Adipocyte (in vitro differentiated cells): Measurements from ENCODE around the gene FGFR2.

Experiments used
- DNase-seq: peaks from one replicate; pipeline ENCODE4 v3.0.0-alpha.2; 2015; ENCODE audit warnings: low read depth
- H3K27me3 ChIP-seq: replicated peaks from 2 replicates; pipeline ENCODE4 v1.7.0; 2013; ENCODE audit warnings: mild to moderate bottlenecking, low read length, moderate library complexity; ENCODE audit not compliant: control insufficient read depth, insufficient read depth
- H3K36me3 ChIP-seq: 2 replicates; pipeline ENCODE4 v1.7.0; 2013; ENCODE audit warnings: low read length, mild to moderate bottlenecking, moderate library complexity; ENCODE audit not compliant: control insufficient read depth, insufficient read depth, severe bottlenecking
- H3K4me1 ChIP-seq: 2 replicates; pipeline ENCODE4 v1.7.0; 2013; ENCODE audit warnings: mild to moderate bottlenecking, low read length, moderate library complexity; ENCODE audit not compliant: control insufficient read depth, insufficient read depth
- H3K4me3 ChIP-seq: 2 replicates; pipeline ENCODE4 v1.7.0; 2013; ENCODE audit warnings: mild to moderate bottlenecking, low read length, moderate library complexity
- H3K9ac ChIP-seq: 2 replicates; pipeline ENCODE4 v1.7.0; 2013; ENCODE audit warnings: mild to moderate bottlenecking, low read length, moderate library complexity
- H3K9me3 ChIP-seq: 2 replicates; pipeline ENCODE4 v1.7.0; 2013; ENCODE audit warnings: mild to moderate bottlenecking, low read length, moderate library complexity; ENCODE audit not compliant: control insufficient read depth

FGFR2 gene

GRCh38 chr10:121469797-121470606 lies 128.2 kb downstream of the FGFR2 start:
- no peak for DNase-seq
- Histone ChIP-seq H3K9ac (no peak overlapping the region), H3K4me1 (no peaks in the 10 kb centered on the region), H3K27me3 (peaks cover 5% of the 10 kb centered on the region), H3K9me3 (peaks cover under 1% of the 10 kb centered on the region), H3K4me3 (no peak overlapping the region), H3K36me3 (no peaks in the 10 kb centered on the region)

GRCh38 chr10:121468726-121469125 lies 129.5 kb downstream of the FGFR2 start:
- Histone ChIP-seq H3K4me1 (no peaks in the 10 kb centered on the region), H3K9ac (no peak overlapping the region), H3K4me3 (no peak overlapping the region), H3K36me3 (no peaks in the 10 kb centered on the region), H3K27me3 (peaks cover 10% of the 10 kb centered on the region), H3K9me3 (no peaks in the 10 kb centered on the region)
- DNase-seq = no peak

GRCh38 chr10:121466424-121466823 lies 131.8 kb downstream of the FGFR2 start:
- Histone ChIP-seq H3K36me3 (no peaks in the 10 kb centered on the region), H3K9ac (no peak overlapping the region), H3K27me3 (peaks cover 10% of the 10 kb centered on the region), H3K4me3 (no peak overlapping the region), H3K9me3 (no peaks in the 10 kb centered on the region), H3K4me1 (no peaks in the 10 kb centered on the region)
- no peak for DNase-seq

GRCh38 chr10:121465215-121465614 lies 133.0 kb downstream of the FGFR2 start:
- Histone ChIP-seq H3K4me3 (no peak overlapping the region), H3K36me3 (no peaks in the 10 kb centered on the region), H3K27me3 (peaks cover 10% of the 10 kb centered on the region), H3K9ac (no peak overlapping the region), H3K9me3 (no peaks in the 10 kb centered on the region), H3K4me1 (no peaks in the 10 kb centered on the region)
- no peak for DNase-seq

- Histone ChIP-seq H3K9ac (no peak overlapping the region), H3K4me3 (no peak overlapping the region), H3K4me1 (no peaks in the 10 kb centered on the region), H3K27me3 (peaks cover 7% of the 10 kb centered on the region), H3K36me3 (no peaks in the 10 kb centered on the region), H3K9me3 (no peaks in the 10 kb centered on the region)
- no peak for DNase-seq
Measured at GRCh38 chr10:121464517-121464916, 133.7 kb downstream of the FGFR2 start.

- Histone ChIP-seq H3K9me3 (no peaks in the 10 kb centered on the region), H3K4me1 (no peaks in the 10 kb centered on the region)
- DNase-seq = no peak
Measured at GRCh38 chr10:121462955-121463354, 135.3 kb downstream of the FGFR2 start.

GRCh38 chr10:121462281-121462680 lies 136.0 kb downstream of the FGFR2 start:
- H3K9me3 ChIP-seq = no peaks in the 10 kb centered on the region
- no peak for DNase-seq
- H3K4me1 ChIP-seq = no peaks in the 10 kb centered on the region
- no peak overlapping the region for H3K4me3 ChIP-seq
- H3K27me3 ChIP-seq = peaks cover 9% of the 10 kb centered on the region
- no peaks in the 10 kb centered on the region for H3K36me3 ChIP-seq
- no peak overlapping the region for H3K9ac ChIP-seq

More at GRCh38 chr10:121462955-121463354, 135.3 kb downstream of the FGFR2 start:
- Histone ChIP-seq H3K4me3 (no peak overlapping the region), H3K27me3 (peaks cover 9% of the 10 kb centered on the region), H3K9ac (no peak overlapping the region), H3K36me3 (no peaks in the 10 kb centered on the region)

- H3K4me1 ChIP-seq = no peaks in the 10 kb centered on the region
- H3K27me3 ChIP-seq = peaks cover 9% of the 10 kb centered on the region
- H3K36me3 ChIP-seq = no peaks in the 10 kb centered on the region
- H3K9ac ChIP-seq = no peak overlapping the region
- no peak for DNase-seq
- H3K4me3 ChIP-seq = no peak overlapping the region
- H3K9me3 ChIP-seq = no peaks in the 10 kb centered on the region
Measured at GRCh38 chr10:121461307-121461706, 136.9 kb downstream of the FGFR2 start.

GRCh38 chr10:121460733-121461132 lies 137.5 kb downstream of the FGFR2 start:
- Histone ChIP-seq H3K4me3 (no peak overlapping the region), H3K36me3 (no peaks in the 10 kb centered on the region), H3K9ac (no peak overlapping the region), H3K9me3 (no peaks in the 10 kb centered on the region), H3K4me1 (no peaks in the 10 kb centered on the region), H3K27me3 (peaks cover 9% of the 10 kb centered on the region)
- no peak for DNase-seq

- Histone ChIP-seq H3K9ac (no peak overlapping the region), H3K9me3 (no peaks in the 10 kb centered on the region), H3K4me3 (no peak overlapping the region), H3K4me1 (no peaks in the 10 kb centered on the region), H3K27me3 (peaks cover 9% of the 10 kb centered on the region), H3K36me3 (no peaks in the 10 kb centered on the region)
- no peak for DNase-seq
Measured at GRCh38 chr10:121459622-121460453, 138.4 kb downstream of the FGFR2 start.

- no peaks in the 10 kb centered on the region for H3K4me1 ChIP-seq
- no peak overlapping the region for H3K9ac ChIP-seq
- H3K27me3 ChIP-seq = peaks cover 9% of the 10 kb centered on the region
- H3K9me3 ChIP-seq = no peaks in the 10 kb centered on the region
- no peaks in the 10 kb centered on the region for H3K36me3 ChIP-seq
- H3K4me3 ChIP-seq = no peak overlapping the region
- no peak for DNase-seq
Measured at GRCh38 chr10:121459279-121459621, 139.0 kb downstream of the FGFR2 start.
